Kidney (tissue), 22 donors: Measurements from ENCODE around the gene DFFA. TPM values are rescaled to one million over a fixed set of nuclear protein-coding genes. Genes with fewer than 3 reads are reported as not detected.
A peak's percentile ranks its signal among the peaks of the same experiment; 100 is the strongest.

Source experiments
- DNase-seq, 5 donors: peaks; one replicate each; pipeline ENCODE4 v3.0.0-alpha.2; 2013 to 2020
- FAIRE-seq: peaks from 2 replicates; lab custom pipeline; 2012; peaks lifted over from hg19 to GRCh38; lab: Jason Lieb, UNC
- H3K27ac ChIP-seq, 2 donors: one replicate each; pipeline ENCODE4 v1.7.0; 2013; ENCODE audit warnings: low read depth in 2 of 2, low read length in 2 of 2, inconsistent platforms in 1 of 2
- H3K27me3 ChIP-seq: one replicate; pipeline ENCODE4 v1.7.1; 2013; ENCODE audit warnings: low read length, inconsistent platforms; ENCODE audit not compliant: control insufficient read depth, insufficient read depth
- H3K36me3 ChIP-seq, 3 donors: one replicate each; pipeline versions ENCODE4 v1.7.0 to v1.7.1; 2013; ENCODE audit warnings: low read length in 3 of 3, control low read depth in 1 of 3, inconsistent platforms in 1 of 3; ENCODE audit not compliant: insufficient read depth in 3 of 3, control insufficient read depth in 2 of 3
- H3K4me1 ChIP-seq, 3 donors: one replicate each; pipeline versions ENCODE4 v1.7.0 to v1.7.1; 2013; ENCODE audit warnings: low read length in 3 of 3, inconsistent platforms in 1 of 3, low read depth in 1 of 3; ENCODE audit not compliant: control insufficient read depth in 2 of 3, insufficient read depth in 2 of 3
- H3K4me3 ChIP-seq, 3 donors: one replicate each; pipeline versions ENCODE4 v1.7.0 to v1.8.1; 2013; ENCODE audit warnings: low read length in 3 of 3, control low read depth in 1 of 3, inconsistent platforms in 1 of 3
- H3K9ac ChIP-seq, 3 donors: one replicate each; pipeline versions ENCODE4 v1.7.0 to v1.7.1; 2013; ENCODE audit warnings: low read length in 3 of 3, control low read depth in 1 of 3, inconsistent platforms in 1 of 3
- H3K9me3 ChIP-seq, 3 donors: one replicate each; pipeline versions ENCODE4 v1.7.0 to v1.7.1; 2013; ENCODE audit warnings: low read length in 3 of 3, control low read depth in 1 of 3, inconsistent platforms in 1 of 3; ENCODE audit not compliant: control insufficient read depth in 2 of 3, insufficient read depth in 1 of 3
- CTCF ChIP-seq: IDR thresholded peaks from 3 replicates; pipeline ENCODE4 v1.5.1; 2012; ENCODE audit warnings: mild to moderate bottlenecking, moderate library complexity, borderline replicate concordance; ENCODE audit not compliant: insufficient read depth; ENCODE audit errors: extremely low read depth
- intact Hi-C: fragments of 100-400 bp; cut with DNase I; formaldehyde crosslinking; loops from one replicate; pipeline ENCODE4 v1.11.1; 2022
- long read RNA-seq, 10 donors: library from polyadenylated mRNA in 1 of 10; unstranded in 1 of 10; transcript quantifications; one replicate each; pipeline ENCODE4 v2.0.0 and lab custom pipeline, GENCODE V29; 2021 to 2026
- polyA plus RNA-seq: library from polyadenylated mRNA; stranded (reverse); fragments of 350-450 nt; fragmentation: Illumina TruSeq; extraction: RNeasy Lipid Tissue Mini Kit (QIAGEN cat#74804); gene quantifications from one replicate; pipeline ENCODE4 v1.2.3, GENCODE V29; 2014; ENCODE audit warnings: low read depth, low replicate concordance; ENCODE audit not compliant: insufficient read depth
- total RNA-seq: library from RNA; stranded (reverse); fragmentation: NEBNext Ultra II Directional; extraction: Animal tissue kit (Norgen Biotek cat#: 25700); gene quantifications from one replicate; pipeline ENCODE4 v1.2.1, GENCODE V29; 2021
- donor health status: control.
- donor health status: control.
- donor health status: control.
- donor health status: control.
- donor health status: control.
- donor health status: DM: yes; HTN: yes; CAD: no.
- donor health status: Normal renal cell carcinoma (clear cell type).

DFFA gene
- total RNA-seq (33.4 TPM), polyA plus RNA-seq (27.2 TPM)
- long read RNA-seq, donor 1, full-length matches to known transcripts = 15 of 22 reads
- long read RNA-seq, donor 1, partial matches to known transcripts = 7 of 22 reads
- long read RNA-seq, donor 1, other reads (novel, unspliced or antisense) = 0 of 22 reads
- long read RNA-seq, donor 2, full-length matches to known transcripts = 15 of 15 reads
- long read RNA-seq, donor 2, partial matches to known transcripts = 0 of 15 reads
- long read RNA-seq, donor 2, other reads (novel, unspliced or antisense) = 0 of 15 reads
- long read RNA-seq, donor 3, full-length matches to known transcripts = 13 of 24 reads
- long read RNA-seq, donor 3, partial matches to known transcripts = 11 of 24 reads
- long read RNA-seq, donor 3, other reads (novel, unspliced or antisense) = 0 of 24 reads
- long read RNA-seq, donor 4, full-length matches to known transcripts = 15 of 15 reads
- long read RNA-seq, donor 4, partial matches to known transcripts = 0 of 15 reads
- long read RNA-seq, donor 4, other reads (novel, unspliced or antisense) = 0 of 15 reads
- long read RNA-seq, donor 5 = 0 reads
- long read RNA-seq, donor 6, full-length matches to known transcripts = 8 of 8 reads
- long read RNA-seq, donor 6, partial matches to known transcripts = 0 of 8 reads
- long read RNA-seq, donor 6, other reads (novel, unspliced or antisense) = 0 of 8 reads
- long read RNA-seq, donor 7, full-length matches to known transcripts = 41 of 51 reads
- long read RNA-seq, donor 7, partial matches to known transcripts = 0 of 51 reads
- long read RNA-seq, donor 7, other reads (novel, unspliced or antisense) = 10 of 51 reads
- long read RNA-seq, donor 8, full-length matches to known transcripts = 13 of 13 reads
- long read RNA-seq, donor 8, partial matches to known transcripts = 0 of 13 reads
- long read RNA-seq, donor 8, other reads (novel, unspliced or antisense) = 0 of 13 reads
- long read RNA-seq, donor 9, full-length matches to known transcripts = 9 of 9 reads
- long read RNA-seq, donor 9, partial matches to known transcripts = 0 of 9 reads
- long read RNA-seq, donor 9, other reads (novel, unspliced or antisense) = 0 of 9 reads
- long read RNA-seq, donor 10, full-length matches to known transcripts = 12 of 12 reads
- long read RNA-seq, donor 10, partial matches to known transcripts = 0 of 12 reads
- long read RNA-seq, donor 10, other reads (novel, unspliced or antisense) = 0 of 12 reads

GRCh38 chr1:10472220-10473144 is at the start of gene DFFA:
Gene DFFA, minus strand, starts transcription at chr1:10472529. Its CDS starts 71 bp downstream, at chr1:10472458.
- H3K27ac ChIP-seq = peak within 1 kb of the TSS; percentile 66 to 67
- peaks cover 0 to 14% (median 8%) of the 10 kb centered on the region in 3 donors for H3K36me3 ChIP-seq
- H3K4me3 ChIP-seq = peak within 1 kb of the TSS; percentile 89 to 97 (median 89)
- FAIRE-seq (no peak), DNase-seq (peak; percentile 96 to 99 (median 97))
- H3K4me1 ChIP-seq = peaks cover 0 to 21% (median 3%) of the 10 kb centered on the region in 3 donors
- H3K9me3 ChIP-seq = no peaks in the 10 kb centered on the region
- TF ChIP-seq CTCF = no peak
- H3K27me3 ChIP-seq = no peaks in the 10 kb centered on the region
- H3K9ac ChIP-seq = peak within 1 kb of the TSS; percentile 41 to 75 (median 67)
- intact Hi-C loops = no loop called here

- no peaks in the 10 kb centered on the region for H3K36me3 ChIP-seq
- no peak overlapping the region for H3K4me3 ChIP-seq
- H3K27ac ChIP-seq = no peak overlapping the region
- no peaks in the 10 kb centered on the region for H3K9me3 ChIP-seq
- peaks cover 0 to 11% (median 6%) of the 10 kb centered on the region in 3 donors for H3K4me1 ChIP-seq
- no peak overlapping the region for H3K9ac ChIP-seq
- DNase-seq = no peak
- H3K27me3 ChIP-seq = no peaks in the 10 kb centered on the region
- TF ChIP-seq CTCF = no peak
- intact Hi-C loops = no loop called here
- no peak for FAIRE-seq
Observed at GRCh38 chr1:10521537-10522157, 49.3 kb upstream of the DFFA start.
